A549 (cell line): ENCODE results near the gene ADAM12. TPM values are rescaled to one million over a fixed set of nuclear protein-coding genes. Genes with fewer than 3 reads are reported as not detected.

Experiments used
- ATAC-seq, 2 experiments: fragments of 200-7000 bp in 1 of 2; fragments of >200 bp in 1 of 2; cut with Nextera tagmentation in 1 of 2; cut with Tn5 transposase in 1 of 2; 3 replicates each; pipeline versions ENCODE4 v1.8.0 to v1.9.1; 2018 to 2020; ENCODE audit warnings: mild to moderate bottlenecking in 1 of 2, moderate library complexity in 1 of 2
- CTCF ChIA-PET: fragments of 300-600 bp; sonication (Branson Sonifier 250); formaldehyde crosslinking; extraction: SDS; loops from one replicate; lab custom pipeline; 2021; ENCODE audit warnings: antibody characterized with exemption, inconsistent platforms; lab: Yijun Ruan, JAX
- POLR2A ChIA-PET: fragments of 350-600 bp; formaldehyde crosslinking; extraction: SDS; loops from one replicate; lab custom pipeline; 2021; ENCODE audit warnings: antibody characterized with exemption, inconsistent platforms; lab: Yijun Ruan, JAX
- DNase-seq, 2 experiments: peaks; one replicate each; pipeline versions ENCODE4 v3.0.0 to v3.0.0-alpha.2; 2011 to 2016; ENCODE audit warnings: low read depth in 1 of 2, low spot score in 1 of 2
- FAIRE-seq: peaks from 2 replicates; lab custom pipeline; 2011; peaks lifted over from hg19 to GRCh38; lab: Jason Lieb, UNC
- H3K27ac ChIP-seq, 2 experiments: fragments of >200 bp; sonication (Bioruptor Twin); formaldehyde crosslinking; 3 replicates each; pipeline ENCODE4 v1.5.1; 2016 to 2017
- H3K4me1 ChIP-seq: fragments of >200 bp; sonication (Bioruptor Twin); formaldehyde crosslinking; 3 replicates; pipeline ENCODE4 v1.6.1; 2016
- H3K4me2 ChIP-seq: fragments of >200 bp; sonication (Bioruptor Twin); formaldehyde crosslinking; 3 replicates; pipeline ENCODE4 v1.6.1; 2016
- H3K4me3 ChIP-seq: fragments of >200 bp; sonication (Bioruptor Twin); formaldehyde crosslinking; 3 replicates; pipeline ENCODE4 v1.5.1; 2016
- H3K9me3 ChIP-seq: fragments of >200 bp; sonication (Bioruptor Twin); formaldehyde crosslinking; 3 replicates; pipeline ENCODE4 v1.6.1; 2016
- ATOH8 ChIP-seq: fragments of 250-450 bp; sonication (Bioruptor Pico); IDR thresholded peaks from 2 replicates; pipeline ENCODE4 v1.5.0; 2020; ENCODE audit warnings: low read depth, mild to moderate bottlenecking, moderate library complexity
- BCL3 ChIP-seq: fragments of >200 bp; sonication (Bioruptor Twin); formaldehyde crosslinking; IDR thresholded peaks from 3 replicates; pipeline ENCODE4 v1.6.1; 2016
- CBX8 ChIP-seq: fragments of 200-600 bp; sonication (generic); IDR thresholded peaks from 2 replicates; pipeline ENCODE4 v1.6.1; 2016
- CEBPB ChIP-seq, 2 experiments: fragments of >200 bp in 1 of 2; sonication (Bioruptor Twin) in 1 of 2; formaldehyde crosslinking in 1 of 2; IDR thresholded peaks; 2 replicates each; pipeline ENCODE4 v1.6.1; 2012 to 2016
- CHD4 ChIP-seq: fragments of 200-600 bp; sonication (generic); IDR thresholded peaks from 2 replicates; pipeline ENCODE4 v1.6.1; 2016; ENCODE audit warnings: antibody characterized with exemption, mild to moderate bottlenecking, borderline replicate concordance
- CTCF ChIP-seq: fragments of >200 bp; sonication (Bioruptor Twin); formaldehyde crosslinking; IDR thresholded peaks from 3 replicates; pipeline ENCODE4 v1.5.1; 2016
- EHF ChIP-seq: fragments of 250-450 bp; sonication (Bioruptor Pico); IDR thresholded peaks from 2 replicates; pipeline ENCODE4 v1.5.0; 2020; ENCODE audit warnings: mild to moderate bottlenecking
- ELK1 ChIP-seq: fragments of 150-350 bp; IDR thresholded peaks from 2 replicates; pipeline ENCODE4 v1.6.1; 2014; ENCODE audit warnings: low read depth, mild to moderate bottlenecking, low read length
- ESRRA ChIP-seq: fragments of 150-350 bp; IDR thresholded peaks from 2 replicates; pipeline ENCODE4 v1.6.1; 2014; ENCODE audit warnings: mild to moderate bottlenecking, low read length, borderline replicate concordance
- FOSB ChIP-seq: fragments of 250-450 bp; sonication (Bioruptor Pico); IDR thresholded peaks from 2 replicates; pipeline ENCODE4 v1.5.0; 2020; ENCODE audit warnings: mild to moderate bottlenecking, moderate library complexity
- HES2 ChIP-seq: fragments of >200 bp; sonication (Bioruptor Twin); formaldehyde crosslinking; IDR thresholded peaks from 2 replicates; pipeline ENCODE4 v1.6.1; 2016
- HEYL ChIP-seq: fragments of 250-450 bp; sonication (Bioruptor Pico); IDR thresholded peaks from 2 replicates; pipeline ENCODE4 v1.8.0; 2021; ENCODE audit warnings: mild to moderate bottlenecking, moderate library complexity
- HMGXB4 ChIP-seq: fragments of 250-450 bp; sonication (Bioruptor Pico); IDR thresholded peaks from 2 replicates; pipeline ENCODE4 v1.5.0; 2021; ENCODE audit warnings: mild to moderate bottlenecking, moderate library complexity, borderline replicate concordance
- MAZ ChIP-seq: fragments of 150-350 bp; IDR thresholded peaks from 2 replicates; pipeline ENCODE4 v1.6.1; 2014; ENCODE audit warnings: antibody characterized with exemption, low read depth, low read length, borderline replicate concordance
- NFE2L2 ChIP-seq: fragments of 150-350 bp; conservative IDR thresholded peaks from 2 replicates; pipeline ENCODE4 v1.6.1; 2014; ENCODE audit warnings: low read length
- PBX3 ChIP-seq: IDR thresholded peaks from 2 replicates; pipeline ENCODE4 v1.6.1; 2012
- PHF8 ChIP-seq: fragments of 200-600 bp; sonication (generic); IDR thresholded peaks from 2 replicates; pipeline ENCODE4 v1.6.1; 2016; ENCODE audit warnings: low read depth, mild to moderate bottlenecking, antibody characterized with exemption, moderate library complexity, borderline replicate concordance
- POLR2A ChIP-seq: IDR thresholded peaks from 2 replicates; pipeline ENCODE4 v1.6.1; 2012; ENCODE audit warnings: mild to moderate bottlenecking, low read length
- RARB ChIP-seq: fragments of 250-450 bp; sonication (Bioruptor Pico); IDR thresholded peaks from 2 replicates; pipeline ENCODE4 v1.8.0; 2021; ENCODE audit warnings: mild to moderate bottlenecking, moderate library complexity
- SMC3 ChIP-seq: fragments of >200 bp; sonication (Bioruptor Twin); formaldehyde crosslinking; IDR thresholded peaks from 3 replicates; pipeline ENCODE4 v1.6.1; 2018; ENCODE audit warnings: inconsistent platforms
- ZC3H11A ChIP-seq: fragments of 450-650 bp; IDR thresholded peaks from 2 replicates; pipeline ENCODE4 v1.6.1; 2014; ENCODE audit warnings: antibody characterized with exemption, mild to moderate bottlenecking
- WGBS: methylation state at CpG from one replicate; pipeline ENCODE4 v1.1.6; 2017; ENCODE audit errors: missing lambda C conversion rate; 5-methylcytosine and 5-hydroxymethylcytosine counted together
- polyA plus RNA-seq, 4 experiments: library from polyadenylated mRNA; depleted of rRNA in 3 of 4; stranded (reverse); fragments of >200 nt; fragmentation: RNase III in 1 of 4; extraction: RNeasy Plus Mini Kit Qiagen cat#74134 plus additional on column Dnase treatment in 1 of 4; gene quantifications; 2 replicates in 3 of 4; 3 replicates in 1 of 4; pipeline ENCODE4 v1.2.3, GENCODE V29; 2011 to 2017

Gene ADAM12
- polyA plus RNA-seq, 2 of the 4 experiments (the other 2 are of a cell fraction): 1.6 to 4.8 TPM

- Histone ChIP-seq H3K27ac (no peak overlapping the region), H3K9me3 (peaks cover 3% of the 10 kb centered on the region; the same call in 1 of the 3 replicates), H3K4me1 (no peaks in the 10 kb centered on the region), H3K4me2 (no peak overlapping the region), H3K4me3 (no peak overlapping the region)
- TF ChIP-seq ZC3H11A (no peak), EHF (CRISPR knock-in tag) (no peak), PBX3 (no peak), CEBPB (IDR thresholded peaks at IDR 0.05) (no peak), ELK1 (no peak), ATOH8 (CRISPR knock-in tag) (no peak)
- WGBS: 55% methylated on average over 14 of the region's 14 CpGs
- ChIA-PET CTCF (no interaction called here), POLR2A (interaction anchor here (0.6 kb wide), 1 partner anchor 11 kb away, joined by 6 read pairs; no protein-coding TSS in a partner anchor)
- FAIRE-seq: no peak
- DNase-seq: no peak
- no peak for ATAC-seq
These were observed 123.9 kb downstream of the ADAM12 start for GRCh38 chr10:126264102-126265018.

- DNase-seq (no peak), FAIRE-seq (no peak)
- CTCF ChIA-PET: no interaction called here
- WGBS: 64% methylated on average over 4 of the region's 4 CpGs
- no peak overlapping the region for H3K27ac ChIP-seq
- no peak for TF ChIP-seq SMC3
- TF ChIP-seq HES2: no peak
- TF ChIP-seq POLR2A: no peak
- no peak for TF ChIP-seq ESRRA
- TF ChIP-seq PHF8: no peak
- TF ChIP-seq CEBPB (IDR thresholded peaks at IDR 0.05): no peak
- TF ChIP-seq FOSB (CRISPR knock-in tag): no peak
- TF ChIP-seq HMGXB4 (CRISPR knock-in tag): no peak
- no peak for TF ChIP-seq NFE2L2
- no peak for TF ChIP-seq MAZ
- no peak for TF ChIP-seq CTCF
- TF ChIP-seq BCL3: no peak
- TF ChIP-seq RARB (CRISPR knock-in tag): no peak
- no peak for TF ChIP-seq CBX8
- no peak for TF ChIP-seq CHD4
- no peak for TF ChIP-seq HEYL (CRISPR knock-in tag)
- TF ChIP-seq, all 56 proteins: peak for 0
- POLR2A ChIA-PET: no interaction called here
- peaks cover 3% of the 10 kb centered on the region; the same call in 1 of the 3 replicates for H3K9me3 ChIP-seq
- no peak overlapping the region for H3K4me2 ChIP-seq
- H3K4me1 ChIP-seq: no peaks in the 10 kb centered on the region
- ATAC-seq: no peak
- H3K4me3 ChIP-seq: no peak overlapping the region
These were observed 125.1 kb downstream of the ADAM12 start for GRCh38 chr10:126263006-126263676.
